CD4-positive, alpha-beta T cell treated with Interleukin-15 for 4 hours (primary cell): Measurements from ENCODE around the gene MATN3.

Experiments
- DNase-seq: peaks from one replicate; pipeline ENCODE4 v3.0.0-alpha.2; 2020; ENCODE audit warnings: low spot score

The MATN3 gene

GRCh38 chr2:20001361-20001863 lies 11.1 kb downstream of the MATN3 start:
- DNase-seq, result no peak

DNA sequence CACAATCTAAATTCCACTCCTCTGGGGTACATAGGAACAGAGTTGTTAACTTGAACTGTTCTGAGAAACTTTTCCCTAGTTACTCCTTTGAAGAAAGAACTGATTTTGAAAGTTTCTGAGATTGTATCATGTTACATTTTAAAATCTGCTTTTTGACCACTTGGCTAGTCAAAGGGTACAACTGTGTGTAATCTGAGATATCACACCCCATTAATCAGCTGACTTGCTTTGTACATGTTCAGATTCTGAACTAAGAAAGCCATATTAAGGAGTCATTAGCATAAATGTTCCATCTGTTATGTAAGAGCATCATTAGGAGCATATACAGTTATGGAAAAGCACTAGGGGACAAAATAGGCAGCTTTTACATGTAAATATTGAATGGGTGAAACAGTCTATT lies 18.7 kb downstream of the MATN3 start:
- DNase-seq, result no peak

DNA sequence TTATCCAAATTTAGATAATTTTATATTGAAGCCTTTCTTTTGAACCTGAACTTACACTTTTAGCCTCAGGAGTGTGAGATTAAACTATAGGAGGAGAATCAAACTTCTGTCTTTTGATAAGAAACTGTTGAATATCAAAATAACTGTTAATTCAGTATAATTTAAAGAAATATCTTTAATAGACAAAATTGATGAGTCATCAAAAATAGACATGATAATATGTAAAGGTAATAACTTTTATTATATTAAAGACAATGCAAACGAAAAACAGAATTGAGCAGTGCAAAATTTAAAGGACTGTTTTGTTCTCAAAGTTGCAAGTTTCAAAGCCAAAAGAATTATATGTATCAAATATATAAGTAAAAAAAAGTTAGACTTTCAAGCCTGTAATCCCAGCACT lies 20.6 kb downstream of the MATN3 start:
- no peak for DNase-seq

DNA sequence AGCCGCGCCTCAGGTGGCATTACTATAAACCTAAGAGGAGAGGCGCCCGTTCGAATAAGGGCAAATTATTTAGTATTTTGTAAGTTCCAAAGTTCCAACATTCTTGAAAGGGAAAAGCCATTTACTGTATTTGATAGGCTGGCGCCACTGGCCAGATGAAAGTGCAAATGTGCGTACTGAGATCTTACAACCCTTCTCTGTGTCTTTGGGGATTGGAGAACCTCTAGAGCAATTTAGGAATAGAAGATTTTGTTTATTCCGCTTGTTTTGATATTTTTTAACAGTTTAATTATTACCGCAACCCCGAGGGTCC lies 22.1 kb downstream of the MATN3 start:
- DNase-seq, result no peak

DNA sequence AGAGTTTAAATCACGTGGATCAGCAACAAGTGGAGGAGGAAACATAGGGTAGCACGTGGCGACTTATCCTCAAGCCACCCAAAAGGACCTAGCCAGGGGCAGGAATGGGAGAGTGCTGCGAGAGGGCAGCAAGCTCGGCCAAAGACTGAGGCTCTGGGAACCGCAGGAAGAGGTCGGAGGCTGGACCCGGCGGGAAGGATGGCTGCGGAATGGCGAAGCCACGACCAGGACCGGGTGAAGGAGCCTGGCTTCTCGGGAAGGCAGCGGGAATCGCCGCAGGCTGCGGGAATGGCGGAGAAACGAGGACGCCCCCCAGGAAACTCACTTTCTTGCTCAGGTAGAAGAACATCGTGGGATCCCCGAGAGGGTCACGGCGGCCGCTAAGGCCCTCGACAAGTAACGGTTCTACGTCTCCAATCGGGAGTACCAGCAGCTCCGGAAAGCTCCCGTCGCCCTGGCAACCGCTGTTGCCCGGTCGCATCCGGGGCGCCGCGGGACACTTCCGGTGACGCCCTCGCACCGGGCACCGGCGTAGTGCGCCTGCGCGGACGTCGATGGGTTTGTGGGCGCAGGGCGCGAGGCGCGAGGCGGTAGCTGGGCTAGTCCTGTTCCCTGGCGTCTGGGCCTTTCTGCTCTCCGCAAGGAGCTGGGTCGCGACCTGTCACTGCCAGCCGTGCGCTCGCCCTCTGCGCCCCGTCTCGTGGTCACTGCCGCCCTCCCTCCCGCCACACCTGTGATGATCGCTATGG lies 22.6 kb downstream of the MATN3 start, which contains the start of gene WDR35:
Gene WDR35, minus strand, starts transcription at position 439 of the 749 bp plus-strand sequence. Its CDS starts 90 bp downstream, at position 349.
- DNase-seq, result peak; percentile 91

- DNase-seq, result no peak
These were observed 23.2 kb downstream of the MATN3 start for GRCh38 chr2:19989342-19989666.

DNA sequence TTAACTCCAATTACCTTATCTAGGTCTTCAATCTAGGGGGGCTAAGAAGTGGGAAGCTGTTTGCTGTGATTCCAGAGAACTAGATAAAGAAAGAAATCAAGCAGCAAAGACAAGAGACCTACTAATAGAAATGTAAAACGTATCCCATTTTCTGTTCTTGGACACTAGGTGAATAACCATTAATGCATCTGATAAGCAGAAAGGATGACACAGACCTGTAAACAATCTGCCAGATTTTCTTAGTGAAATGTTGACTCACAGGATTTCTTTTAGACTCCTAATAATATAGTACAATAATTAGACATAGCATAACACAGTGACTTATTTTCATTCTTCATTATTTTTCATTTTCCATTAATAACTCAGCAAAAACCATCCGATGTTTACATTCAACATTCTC lies 23.9 kb downstream of the MATN3 start:
- DNase-seq, result no peak

DNA sequence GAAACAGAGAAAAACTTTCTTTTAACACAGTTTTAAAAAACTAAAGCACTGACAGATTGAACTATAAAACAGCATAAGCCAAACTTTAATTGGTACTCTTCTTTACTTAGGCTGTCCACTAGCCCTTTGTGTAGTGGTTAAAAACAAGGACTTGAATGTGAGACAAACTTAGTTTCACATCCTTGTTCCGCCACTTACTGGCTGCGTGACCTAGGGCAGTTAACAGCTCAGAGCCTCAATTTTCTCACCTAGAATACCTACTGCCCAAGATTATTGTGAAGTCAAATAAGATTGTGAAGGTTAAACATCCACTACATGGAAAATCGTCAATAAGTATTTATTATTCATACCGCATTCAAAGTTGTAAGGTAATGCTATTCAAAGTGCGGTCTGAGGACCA lies 24.5 kb downstream of the MATN3 start:
- no peak for DNase-seq

- no peak for DNase-seq
These were observed 30.2 kb downstream of the MATN3 start for GRCh38 chr2:19982268-19982667.

DNA sequence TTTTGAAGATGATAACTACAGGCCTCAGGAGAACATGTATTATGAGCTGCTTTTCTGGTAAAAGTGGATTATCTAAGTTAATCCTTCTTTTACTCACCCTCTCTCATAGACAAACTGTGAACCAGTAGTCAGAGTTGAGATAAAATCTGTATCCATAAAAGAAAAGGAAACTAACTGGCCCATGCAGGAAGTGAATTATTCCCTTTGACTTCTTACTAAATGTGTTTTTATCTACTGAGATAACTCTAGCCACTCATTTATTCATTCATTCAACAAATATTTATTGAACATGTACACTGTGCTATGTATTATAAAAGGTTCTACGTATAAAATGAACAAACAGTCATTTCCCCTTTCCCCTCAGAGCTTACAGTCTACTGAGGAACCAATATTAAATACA lies 32.5 kb downstream of the MATN3 start:
- no peak for DNase-seq

GRCh38 chr2:19973466-19973865 lies 39.0 kb downstream of the MATN3 start:
- DNase-seq, result no peak

DNA sequence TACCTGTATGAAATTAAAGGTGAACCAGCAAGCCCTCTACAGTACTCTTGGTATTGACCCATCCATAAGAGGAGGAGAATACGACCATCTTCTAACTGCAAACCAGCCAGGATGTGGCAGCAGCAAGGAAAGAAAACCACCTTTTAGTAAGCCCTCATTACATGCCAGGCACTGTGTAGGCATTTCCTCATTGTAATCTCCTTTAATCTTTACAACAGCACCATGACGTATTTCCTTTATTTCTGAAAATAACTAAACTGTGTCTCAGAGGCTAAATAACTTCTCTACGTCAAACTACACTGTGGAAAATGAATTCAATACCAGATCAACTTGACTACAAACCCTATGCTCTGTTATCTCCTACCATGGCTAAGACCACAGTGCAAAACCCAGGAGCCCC lies 40.8 kb downstream of the MATN3 start:
- DNase-seq, result no peak

- DNase-seq, result no peak
These were observed 49.1 kb downstream of the MATN3 start for GRCh38 chr2:19963386-19963785.

GRCh38 chr2:19955544-19956422 lies 56.7 kb downstream of the MATN3 start:
- peak; percentile 48 for DNase-seq

DNA sequence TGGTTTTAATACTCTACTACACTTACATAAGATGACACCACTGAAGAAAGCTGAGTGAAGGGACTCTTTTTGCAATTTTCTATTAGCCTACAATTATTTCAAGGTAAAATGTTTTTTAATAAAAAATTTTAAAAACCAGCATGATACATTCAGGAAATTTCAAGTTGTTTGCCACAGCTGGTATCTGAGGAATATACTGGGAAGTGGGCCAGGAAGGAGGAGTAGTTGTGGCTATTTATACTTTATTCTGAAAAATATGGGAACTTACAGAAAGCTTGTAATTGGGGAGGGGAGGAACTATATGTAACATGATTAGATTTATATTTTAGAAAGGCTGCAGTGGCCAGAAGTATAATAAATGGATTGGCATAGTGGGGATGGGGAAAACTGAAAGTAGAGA lies 63.4 kb downstream of the MATN3 start:
- DNase-seq, result no peak

GRCh38 chr2:19947184-19947940 lies 65.1 kb downstream of the MATN3 start:
- DNase-seq, result no peak

GRCh38 chr2:19944205-19944845 lies 68.1 kb downstream of the MATN3 start:
- DNase-seq, result no peak

DNA sequence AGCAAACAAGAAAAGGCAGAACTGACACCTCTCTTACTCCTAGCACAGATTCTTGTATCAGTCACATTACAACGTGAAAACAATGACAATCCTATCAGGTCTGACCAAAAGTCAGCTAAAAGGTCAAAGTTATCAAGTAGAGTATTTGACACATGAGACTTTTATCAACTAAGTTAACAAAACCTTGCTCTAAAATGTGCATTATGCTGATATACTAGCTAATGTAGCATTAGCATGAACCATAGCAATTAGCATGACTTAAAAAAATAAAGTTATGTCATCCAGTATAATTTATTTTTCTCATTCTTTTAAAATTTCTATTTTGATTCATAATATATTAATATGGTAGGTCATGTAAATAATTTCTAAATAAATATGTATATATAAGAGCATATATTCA lies 69.3 kb downstream of the MATN3 start:
- no peak for DNase-seq

DNA sequence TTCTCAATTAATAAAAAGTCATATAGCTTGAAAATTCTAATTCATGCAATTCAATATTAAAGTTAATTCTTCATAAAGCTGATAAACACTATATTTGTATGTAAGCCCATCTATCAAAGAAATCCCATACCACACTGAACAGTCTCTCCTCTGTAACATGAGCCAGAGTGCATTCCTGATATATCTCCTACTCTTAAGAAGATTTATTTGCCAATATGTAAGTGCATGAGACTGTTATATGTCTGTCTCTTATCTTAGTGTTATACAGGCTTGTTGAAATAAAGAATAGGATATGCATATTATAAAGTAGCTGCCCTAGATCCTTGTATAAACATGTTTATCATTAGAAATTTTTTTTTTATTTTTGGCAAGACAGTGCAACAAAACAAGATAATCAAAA lies 70.3 kb downstream of the MATN3 start:
- no peak for DNase-seq
